KOPT-K1 (cell line): Measurements from ENCODE around the gene PRDM15.
A peak's percentile ranks its signal among the peaks of the same experiment; 100 is the strongest.

Source experiments
- H3K27ac ChIP-seq: fragments of 200-600 bp; sonication (generic); 2 replicates; pipeline ENCODE4 v1.5.1; 2016; ENCODE audit warnings: antibody characterized with exemption, mild to moderate bottlenecking, low read depth, low read length; ENCODE audit not compliant: poor library complexity, severe bottlenecking
- H3K36me3 ChIP-seq: fragments of 200-600 bp; sonication (generic); 2 replicates; pipeline ENCODE4 v1.5.1; 2017; ENCODE audit warnings: antibody characterized with exemption, mild to moderate bottlenecking, low read length, moderate library complexity; ENCODE audit not compliant: insufficient read depth
- H3K9me3 ChIP-seq: fragments of 200-600 bp; sonication (generic); 2 replicates; pipeline ENCODE4 v1.5.1; 2017; ENCODE audit warnings: antibody characterized with exemption, low read length, mild to moderate bottlenecking; ENCODE audit not compliant: insufficient read depth, poor library complexity, severe bottlenecking

Gene PRDM15

DNA sequence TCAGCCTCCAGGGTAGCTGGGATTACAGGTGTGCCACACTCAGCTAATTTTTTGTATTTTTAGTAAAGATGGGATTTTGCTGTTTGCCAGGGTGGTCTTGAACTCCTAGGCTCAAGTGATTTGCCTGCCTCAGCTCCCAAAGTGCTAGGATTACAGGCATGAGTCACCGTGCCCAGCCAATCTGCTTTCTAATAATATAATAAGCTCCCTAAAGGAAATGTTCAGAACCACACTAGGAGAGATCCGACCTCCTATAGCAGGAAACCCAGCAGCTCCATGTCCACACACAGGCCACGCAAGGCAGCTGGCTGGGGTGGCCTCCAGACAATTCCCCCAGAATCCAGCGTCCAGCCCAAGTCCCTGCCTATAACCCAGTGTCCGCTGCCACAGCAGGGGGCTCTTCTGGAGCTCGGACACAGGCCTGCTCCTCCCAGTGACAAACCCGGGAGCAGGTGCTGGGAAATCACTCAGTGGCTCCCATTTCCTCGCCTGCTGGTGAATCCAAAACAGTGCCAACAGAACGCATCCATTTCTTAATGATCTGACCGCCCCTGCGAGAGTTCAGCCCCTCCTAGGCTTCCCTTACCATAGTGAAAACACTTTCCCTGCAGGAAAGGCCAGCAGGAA is 119.8 kb downstream of the PRDM15 start:
- Histone ChIP-seq H3K27ac (no peak overlapping the region), H3K9me3 (no peaks in the 10 kb centered on the region), H3K36me3 (no peaks in the 10 kb centered on the region)

DNA sequence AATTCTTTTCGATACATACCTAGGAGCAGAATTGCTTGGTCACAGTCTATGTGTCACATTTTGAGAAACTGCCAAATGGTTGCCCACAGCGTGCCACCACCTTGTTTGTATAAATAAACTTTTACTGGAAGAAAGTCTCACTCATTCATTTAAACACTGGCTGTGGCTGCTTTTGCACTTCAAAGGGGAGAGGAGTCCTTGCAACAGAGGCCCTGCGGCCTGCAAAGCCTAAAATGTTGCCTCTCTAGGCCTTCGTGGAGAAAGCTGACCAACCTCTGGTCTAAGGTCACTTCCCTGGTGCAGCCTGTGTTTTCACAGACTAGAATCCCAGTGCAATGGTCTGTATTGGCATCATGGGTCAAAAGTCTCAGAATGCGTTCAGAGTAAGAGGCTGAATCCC is 120.6 kb downstream of the PRDM15 start:
- Histone ChIP-seq H3K27ac (no peak overlapping the region), H3K36me3 (no peaks in the 10 kb centered on the region), H3K9me3 (no peaks in the 10 kb centered on the region)

DNA sequence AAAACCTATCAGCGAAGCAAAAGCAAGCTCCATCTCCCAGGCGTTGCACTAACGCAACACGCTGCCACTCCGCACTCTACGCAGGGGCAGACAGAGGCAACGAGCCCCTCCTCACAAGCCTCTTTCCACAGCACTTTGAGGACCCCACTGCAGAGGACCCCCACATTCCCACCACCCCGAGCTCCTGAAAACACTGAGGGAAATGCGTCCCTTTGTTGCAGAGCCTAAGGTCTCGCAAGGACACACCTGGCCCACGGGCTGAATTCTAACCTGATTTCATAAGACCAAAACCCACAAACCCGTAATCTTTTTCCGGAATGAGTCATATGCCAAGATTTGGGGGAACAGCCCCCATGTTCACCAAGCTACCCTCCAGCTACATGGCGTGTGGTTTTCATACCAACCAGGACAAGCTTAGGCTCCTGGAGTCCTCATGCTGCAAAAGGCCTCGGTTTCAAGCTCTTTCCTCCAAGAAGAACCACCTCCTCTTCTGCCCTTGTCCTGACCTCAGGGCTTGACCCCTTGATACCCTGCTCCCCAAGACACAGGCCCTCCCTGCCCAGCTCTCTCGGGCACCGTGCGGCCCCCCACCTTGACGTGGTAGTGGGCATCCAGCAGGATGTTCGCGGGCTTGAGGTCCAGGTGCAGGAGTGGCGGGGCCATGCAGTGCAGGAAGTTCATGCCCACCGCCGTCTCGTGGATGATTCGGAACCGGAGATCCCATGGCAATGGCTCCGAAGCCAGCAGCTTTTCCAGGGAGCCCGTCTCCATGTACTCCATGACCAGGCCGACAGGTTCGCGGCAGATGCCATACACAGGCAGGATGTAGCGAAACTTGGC is 123.0 kb downstream of the PRDM15 start:
- H3K36me3 ChIP-seq, result no peaks in the 10 kb centered on the region
- peak overlapping the region; percentile 54 for H3K27ac ChIP-seq
- no peaks in the 10 kb centered on the region for H3K9me3 ChIP-seq

GRCh38 chr21:41755258-41755933 is 123.7 kb downstream of the PRDM15 start:
- Histone ChIP-seq H3K36me3 (no peaks in the 10 kb centered on the region), H3K27ac (peak overlapping the region; percentile 54)

GRCh38 chr21:41754479-41754891 is 124.7 kb downstream of the PRDM15 start:
- Histone ChIP-seq H3K9me3 (no peaks in the 10 kb centered on the region), H3K36me3 (no peaks in the 10 kb centered on the region), H3K27ac (no peak overlapping the region)

More at GRCh38 chr21:41755258-41755933, 123.7 kb downstream of the PRDM15 start:
- H3K9me3 ChIP-seq, result no peaks in the 10 kb centered on the region

- H3K36me3 ChIP-seq, result no peaks in the 10 kb centered on the region
- no peaks in the 10 kb centered on the region for H3K9me3 ChIP-seq
- H3K27ac ChIP-seq, result no peak overlapping the region
Measured at GRCh38 chr21:41753006-41753898, 125.9 kb downstream of the PRDM15 start.

- Histone ChIP-seq H3K27ac (no peak overlapping the region), H3K36me3 (no peaks in the 10 kb centered on the region)
Measured at GRCh38 chr21:41752231-41752681, 126.9 kb downstream of the PRDM15 start.

DNA sequence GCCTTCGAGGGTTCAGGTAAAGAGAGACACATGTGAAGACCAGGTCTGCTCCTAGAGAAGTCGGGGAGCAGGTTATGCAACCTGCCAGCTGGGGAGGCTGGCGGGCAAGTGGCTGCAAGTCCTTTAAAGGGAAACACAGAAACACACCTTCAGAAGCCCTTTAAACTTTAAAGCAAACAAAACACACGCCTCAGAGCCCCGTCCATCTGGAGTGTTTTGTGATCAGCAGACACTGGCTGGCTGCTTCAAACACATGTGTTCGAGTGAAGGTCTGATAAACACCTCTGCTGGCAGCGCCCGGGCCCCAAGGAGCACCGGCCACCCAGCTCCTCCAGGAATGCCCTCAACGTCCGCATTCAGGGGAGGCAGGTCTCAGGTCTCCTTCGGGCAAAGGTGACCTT is 127.5 kb downstream of the PRDM15 start:
- no peaks in the 10 kb centered on the region for H3K36me3 ChIP-seq
- H3K27ac ChIP-seq, result no peak overlapping the region
- H3K9me3 ChIP-seq, result no peaks in the 10 kb centered on the region

More at GRCh38 chr21:41752231-41752681, 126.9 kb downstream of the PRDM15 start:
- H3K9me3 ChIP-seq, result no peaks in the 10 kb centered on the region

- Histone ChIP-seq H3K27ac (no peak overlapping the region), H3K9me3 (no peaks in the 10 kb centered on the region), H3K36me3 (no peaks in the 10 kb centered on the region)
Measured at GRCh38 chr21:41750532-41751151, 128.5 kb downstream of the PRDM15 start.

DNA sequence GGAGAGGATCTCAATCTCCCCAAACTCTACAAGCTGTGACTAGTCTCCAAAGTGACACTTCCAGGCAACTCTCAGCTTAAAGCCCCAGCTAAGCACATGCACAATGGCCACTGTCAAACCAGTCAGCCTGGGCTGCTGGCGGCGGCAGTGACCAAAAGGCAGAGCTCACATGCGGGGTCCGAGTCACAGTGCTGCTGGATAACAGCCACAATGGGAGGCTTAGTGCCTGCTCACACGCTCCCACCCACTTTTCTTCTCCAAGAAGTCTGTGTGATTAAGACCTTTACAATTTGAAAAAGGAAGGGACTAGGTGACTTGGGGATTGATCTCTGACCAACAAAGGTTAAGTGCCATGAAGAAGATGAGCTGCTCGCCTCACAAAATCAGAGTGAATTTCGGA is 129.1 kb downstream of the PRDM15 start:
- Histone ChIP-seq H3K36me3 (no peaks in the 10 kb centered on the region), H3K27ac (no peak overlapping the region), H3K9me3 (no peaks in the 10 kb centered on the region)

- Histone ChIP-seq H3K9me3 (no peaks in the 10 kb centered on the region), H3K27ac (no peak overlapping the region), H3K36me3 (no peaks in the 10 kb centered on the region)
Measured at GRCh38 chr21:41749286-41749685, 129.9 kb downstream of the PRDM15 start.
